Transverse colon (tissue), 4 donors: ENCODE results near the gene RNF166. TPM values are rescaled to one million over a fixed set of nuclear protein-coding genes. Genes with fewer than 3 reads are reported as not detected.

Experiments
- DNase-seq: peaks from one replicate; pipeline ENCODE4 v3.0.0-alpha.2; 2019
- H3K27ac ChIP-seq, 4 donors: fragments of 200-600 bp; sonication (generic); 2 replicates each; pipeline ENCODE4 v1.5.1; 2016 to 2018; ENCODE audit warnings: inconsistent platforms in 4 of 4
- H3K27me3 ChIP-seq: fragments of 200-600 bp; sonication (generic); 2 replicates; pipeline ENCODE4 v1.5.1; 2017; ENCODE audit warnings: inconsistent platforms
- H3K36me3 ChIP-seq, 4 donors: fragments of 200-600 bp; sonication (generic); 2 replicates each; pipeline ENCODE4 v1.5.1; 2017 to 2019; ENCODE audit warnings: inconsistent platforms in 4 of 4
- H3K4me1 ChIP-seq, 4 donors: fragments of 200-600 bp; sonication (generic); 2 replicates each; pipeline ENCODE4 v1.5.1; 2017 to 2020; ENCODE audit warnings: inconsistent platforms in 4 of 4
- H3K4me3 ChIP-seq, 4 donors: fragments of 200-600 bp; sonication (generic); 1 replicate in 1 of 4; 2 replicates in 3 of 4; pipeline versions ENCODE4 v1.5.1 to v1.6.1; 2017 to 2019; ENCODE audit warnings: inconsistent platforms in 4 of 4
- H3K9me3 ChIP-seq, 2 donors: fragments of 200-600 bp; sonication (generic); 2 replicates each; pipeline ENCODE4 v1.5.1; 2017 to 2019; ENCODE audit warnings: inconsistent platforms in 2 of 2
- CTCF ChIP-seq, 5 experiments: fragments of 200-600 bp in 3 of 5; fragments of 450-650 bp in 2 of 5; sonication (generic) in 3 of 5; IDR thresholded peaks; 1 replicate in 2 of 5; 2 replicates in 3 of 5; pipeline ENCODE4 v1.5.1; 2016 to 2017; ENCODE audit warnings: antibody characterized with exemption in 5 of 5, inconsistent platforms in 3 of 5, mild to moderate bottlenecking in 2 of 5, moderate library complexity in 1 of 5
- EP300 ChIP-seq: sonication (generic); formaldehyde crosslinking; IDR thresholded peaks from one replicate; pipeline ENCODE4 v1.6.1; 2017; ENCODE audit warnings: antibody characterized with exemption, low read depth
- POLR2A ChIP-seq: fragments of 450-650 bp; IDR thresholded peaks from one replicate; pipeline ENCODE4 v1.6.1; 2016; ENCODE audit warnings: antibody characterized with exemption, mild to moderate bottlenecking, moderate library complexity
- POLR2AphosphoS5 ChIP-seq, 3 donors: sonication (generic); formaldehyde crosslinking; IDR thresholded peaks; one replicate each; pipeline ENCODE4 v1.6.1; 2016; ENCODE audit warnings: antibody characterized with exemption in 3 of 3
- WGBS, 2 donors: methylation state at CpG; one replicate each; pipeline ENCODE4 v1.1.5; 2018; ENCODE audit warnings: low coverage in 1 of 2; 5-methylcytosine and 5-hydroxymethylcytosine counted together
- in situ Hi-C, 4 donors: fragments of 200-750 bp; cut with MboI; loops; one replicate each; pipeline versions ENCODE4 v1.15.0 to v1.15.1; 2017; ENCODE audit warnings: low sequenced_read_pairs in 3 of 4, low pct_ligation_motif_present in 1 of 4, low pct_unique_long_range_greater_than_20kb in 1 of 4
- intact Hi-C: fragments of 100-400 bp; cut with DNase I; formaldehyde crosslinking; loops from one replicate; pipeline ENCODE4 v1.15.1; 2023; ENCODE audit warnings: low total_unique reads
- total RNA-seq, 4 donors: library from RNA; depleted of rRNA; stranded (reverse); fragments of >200 nt; gene quantifications; one replicate each; pipeline ENCODE4 v1.1.0, GENCODE V29; 2016

The RNF166 gene
- total RNA-seq, 4 donors from 2014 or later, result 10.3 to 15.3 (median 14.4) TPM

DNA sequence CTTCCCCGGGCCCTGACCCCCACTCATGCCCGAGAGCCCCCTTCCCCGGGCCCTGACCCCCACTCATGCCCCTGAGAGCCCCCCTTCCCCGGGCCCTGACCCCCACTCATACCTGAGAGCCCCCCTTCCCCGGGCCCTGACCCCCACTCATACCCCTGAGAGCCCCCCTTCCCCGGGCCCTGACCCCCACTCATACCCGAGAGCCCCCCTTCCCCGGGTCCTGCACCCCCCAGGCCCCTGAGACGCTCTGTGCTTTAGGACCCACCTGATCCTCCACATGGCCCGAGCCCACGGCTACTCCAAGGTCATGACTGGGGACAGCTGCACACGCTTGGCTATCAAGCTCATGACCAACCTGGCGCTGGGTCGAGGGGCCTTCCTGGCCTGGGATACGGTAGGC lies 6.8 kb upstream of the RNF166 start:
- H3K36me3 ChIP-seq, result peaks cover 0 to 34% (median 7%) of the 10 kb centered on the region in 4 donors
- WGBS, 2 donors, result 90% methylated on average over 4 of the region's 15 CpGs; no CpG with 5 or more reads in 1 of the 2 donors

GRCh38 chr16:88712362-88712979 lies 6.3 kb upstream of the RNF166 start:
- intact Hi-C loops (no loop called here), in situ Hi-C loops (no loop called here)
- WGBS, 2 donors, result 86% methylated on average over 8 of the region's 25 CpGs; no CpG with 5 or more reads in 1 of the 2 donors
- H3K36me3 ChIP-seq, result peaks cover 0 to 30% (median 7%) of the 10 kb centered on the region in 4 donors
- no peaks in the 10 kb centered on the region for H3K9me3 ChIP-seq
- TF ChIP-seq CTCF (IDR thresholded peaks at IDR 0.05) (no peak), EP300 (no peak), POLR2AphosphoS5 (IDR thresholded peaks at IDR 0.05) (no peak), POLR2A (no peak)
- H3K4me1 ChIP-seq, result peaks cover 1 to 3% (median 2%) of the 10 kb centered on the region in 4 donors
- no peaks in the 10 kb centered on the region for H3K27me3 ChIP-seq
- H3K4me3 ChIP-seq, result no peak overlapping the region
- no peak for DNase-seq
- no peak overlapping the region for H3K27ac ChIP-seq

More for the DNA sequence above, 6.8 kb upstream of the RNF166 start:
- no peak for DNase-seq
- no peak overlapping the region for H3K27ac ChIP-seq
- H3K27me3 ChIP-seq, result no peaks in the 10 kb centered on the region
- in situ Hi-C loops (no loop called here), intact Hi-C loops (no loop called here)
- no peaks in the 10 kb centered on the region for H3K9me3 ChIP-seq
- no peaks in the 10 kb centered on the region for H3K4me1 ChIP-seq
- H3K4me3 ChIP-seq, result no peak overlapping the region
- no peak for TF ChIP-seq POLR2AphosphoS5 (IDR thresholded peaks at IDR 0.05)
- TF ChIP-seq EP300, result no peak
- TF ChIP-seq CTCF (IDR thresholded peaks at IDR 0.05), result no peak
- TF ChIP-seq POLR2A, result no peak

DNA sequence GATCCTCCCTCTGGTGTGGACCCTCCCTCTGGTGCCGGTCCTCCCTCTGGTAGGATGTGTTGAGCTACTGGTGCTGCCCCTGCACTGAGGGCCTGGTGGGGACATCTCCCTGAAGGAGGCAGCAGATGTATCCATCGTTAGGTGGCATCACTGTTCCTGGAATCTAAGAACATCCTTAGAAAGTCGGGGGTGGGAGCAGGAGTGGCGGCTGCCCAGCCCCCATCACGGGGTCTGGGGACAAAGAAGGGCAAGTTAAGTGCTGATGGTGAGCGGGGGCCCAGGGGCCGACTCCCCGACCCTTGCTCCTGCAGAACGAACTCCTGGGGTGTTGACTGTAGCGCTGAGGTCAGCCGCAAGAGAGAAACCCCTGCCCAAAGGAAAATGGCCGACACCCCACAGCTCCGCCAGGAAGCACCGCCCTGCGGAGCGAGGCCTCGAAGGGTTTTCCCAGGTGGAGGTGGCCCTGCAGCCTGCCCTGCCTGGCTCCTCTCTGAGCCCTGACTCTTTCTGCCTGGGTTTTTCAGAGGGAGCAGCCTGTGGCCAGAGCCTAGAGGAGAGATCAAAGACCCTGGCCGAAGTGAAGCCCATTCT lies 5.6 kb upstream of the RNF166 start:
- H3K36me3 ChIP-seq, result peaks cover 0 to 24% (median 7%) of the 10 kb centered on the region in 4 donors
- TF ChIP-seq POLR2AphosphoS5 (IDR thresholded peaks at IDR 0.05), result no peak
- TF ChIP-seq CTCF (IDR thresholded peaks at IDR 0.05), result no peak
- TF ChIP-seq POLR2A, result no peak
- no peak for TF ChIP-seq EP300
- 79% methylated on average over 17 of the region's 18 CpGs; no CpG with 5 or more reads in 1 of the 2 donors for WGBS, 2 donors
- H3K4me1 ChIP-seq, result peaks cover 7 to 10% (median 9%) of the 10 kb centered on the region in 4 donors
- no peaks in the 10 kb centered on the region for H3K27me3 ChIP-seq
- no peak overlapping the region for H3K4me3 ChIP-seq
- no peak overlapping the region for H3K27ac ChIP-seq
- DNase-seq, result no peak
- intact Hi-C loops (no loop called here), in situ Hi-C loops (no loop called here)
- H3K9me3 ChIP-seq, result no peaks in the 10 kb centered on the region

DNA sequence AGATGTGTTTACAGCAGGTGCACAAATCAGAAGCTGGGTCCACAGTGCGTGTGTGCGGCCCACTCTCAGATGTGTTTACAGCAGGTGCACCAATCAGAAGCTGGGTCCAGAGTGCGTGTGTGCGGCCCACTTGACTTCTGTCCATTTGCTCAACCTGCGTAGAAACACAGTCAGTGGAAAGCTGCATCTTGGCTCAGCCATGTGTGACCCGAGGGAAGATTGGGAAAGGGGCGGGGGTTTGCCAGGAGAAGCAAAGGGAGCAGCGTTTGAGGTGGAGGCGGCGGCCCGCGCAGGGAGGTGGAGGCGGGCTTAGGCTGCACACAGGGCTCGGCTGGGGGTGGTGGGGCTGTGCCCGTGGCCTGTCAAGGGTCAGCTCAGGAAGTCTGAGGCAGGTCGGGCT lies 4.3 kb upstream of the RNF166 start:
- in situ Hi-C loops (no loop called here), intact Hi-C loops (no loop called here)

More for the DNA sequence above, 4.3 kb upstream of the RNF166 start:
- TF ChIP-seq CTCF (IDR thresholded peaks at IDR 0.05), result no peak
- Histone ChIP-seq H3K9me3 (no peaks in the 10 kb centered on the region), H3K36me3 (peaks cover 0 to 11% (median 1%) of the 10 kb centered on the region in 4 donors), H3K4me3 (no peak overlapping the region), H3K27ac (no peak overlapping the region), H3K4me1 (peaks cover 11 to 14% (median 12%) of the 10 kb centered on the region in 4 donors), H3K27me3 (no peaks in the 10 kb centered on the region)
- 40 to 81% methylated on average over 1 to 13 of the region's 16 CpGs for WGBS, 2 donors
- no peak for DNase-seq
